NCI-H2029 (cell line): Measurements from ENCODE around the gene PCDHGB3.

Source experiments
- DNase-seq: peaks from one replicate; lab custom pipeline; 2025; lab: John Stamatoyannopoulos, UW

Gene PCDHGB3

GRCh38 chr5:141419074-141419880 is 49.2 kb downstream of the PCDHGB3 start:
- no peak for DNase-seq

DNA sequence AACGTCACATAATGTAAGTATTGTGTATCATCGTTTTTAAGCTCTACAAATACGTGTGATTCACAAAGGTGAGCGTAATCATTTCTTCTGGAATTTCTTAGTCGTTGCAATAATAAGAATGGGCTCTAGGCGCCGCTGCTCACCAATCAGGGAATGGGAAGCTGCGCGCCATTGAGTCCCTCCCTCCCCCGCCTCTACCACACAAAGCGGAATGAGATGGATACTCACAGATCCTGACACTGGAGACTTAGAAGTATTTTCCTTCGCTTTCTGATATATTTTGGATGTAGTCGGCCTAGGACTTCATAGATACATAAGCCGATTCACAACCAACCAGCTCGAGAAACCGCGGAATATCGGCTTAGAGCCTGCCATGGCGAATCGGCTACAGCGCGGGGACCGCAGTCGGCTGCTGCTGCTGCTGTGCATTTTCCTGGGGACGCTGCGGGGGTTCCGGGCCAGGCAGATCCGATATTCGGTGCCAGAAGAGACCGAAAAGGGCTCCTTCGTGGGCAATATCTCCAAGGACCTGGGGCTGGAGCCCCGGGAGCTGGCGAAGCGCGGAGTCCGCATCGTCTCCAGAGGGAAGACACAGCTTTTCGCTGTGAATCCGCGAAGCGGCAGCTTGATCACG is 50.9 kb downstream of the PCDHGB3 start, which contains the start of gene PCDHGA11:
TSS of gene PCDHGA11 (plus strand) at position 197 of the 634 bp plus-strand sequence. CDS start at position 374, 177 bp downstream.
- no peak for DNase-seq

DNA sequence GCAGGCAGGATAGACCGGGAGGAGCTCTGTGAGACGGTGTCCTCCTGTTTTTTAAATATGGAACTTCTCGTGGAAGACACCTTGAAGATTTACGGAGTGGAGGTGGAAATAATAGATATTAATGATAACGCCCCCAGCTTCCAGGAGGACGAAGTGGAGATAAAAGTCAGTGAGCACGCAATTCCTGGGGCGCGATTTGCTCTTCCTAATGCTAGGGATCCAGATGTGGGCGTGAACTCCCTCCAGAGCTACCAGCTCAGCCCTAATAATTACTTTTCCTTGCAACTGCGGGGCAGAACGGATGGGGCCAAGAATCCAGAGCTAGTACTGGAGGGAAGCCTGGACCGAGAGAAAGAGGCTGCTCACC is 51.4 kb downstream of the PCDHGB3 start:
- DNase-seq = no peak
